MM.1S (cell line): ENCODE data around the gene COL18A1.

Experiments used
- DNase-seq: peaks from one replicate; pipeline ENCODE4 v3.0.0-alpha.2; 2015
- H2AFZ ChIP-seq: fragments of 300-600 bp; sonication (generic); 2 replicates; pipeline ENCODE4 v1.6.0; 2016; ENCODE audit warnings: antibody characterized with exemption, low read length
- H3F3A ChIP-seq: fragments of 300-600 bp; sonication (generic); 2 replicates; pipeline ENCODE4 v1.6.1; 2016; ENCODE audit warnings: mild to moderate bottlenecking, antibody characterized with exemption, low read length, moderate library complexity, mixed read lengths; ENCODE audit not compliant: insufficient read depth
- H3K27ac ChIP-seq: fragments of 300-600 bp; sonication (generic); 2 replicates; pipeline ENCODE4 v1.5.1; 2016; ENCODE audit warnings: mild to moderate bottlenecking, low read length
- H3K27me3 ChIP-seq: fragments of 300-600 bp; sonication (generic); replicated peaks from 2 replicates; pipeline ENCODE4 v1.6.0; 2016; ENCODE audit warnings: low read length; ENCODE audit not compliant: insufficient read depth
- H3K36me3 ChIP-seq: fragments of 300-600 bp; sonication (generic); replicated peaks from 2 replicates; pipeline ENCODE4 v1.6.1; 2016; ENCODE audit warnings: mild to moderate bottlenecking, low read length, mixed read lengths; ENCODE audit not compliant: insufficient read depth
- H3K4me1 ChIP-seq: fragments of 300-600 bp; sonication (generic); 2 replicates; pipeline ENCODE4 v1.6.1; 2016; ENCODE audit warnings: low read length, mixed read lengths
- H3K4me2 ChIP-seq: fragments of 300-600 bp; sonication (generic); 2 replicates; pipeline ENCODE4 v1.6.0; 2016; ENCODE audit warnings: low read depth, low read length
- H3K4me3 ChIP-seq: fragments of 300-600 bp; sonication (generic); 2 replicates; pipeline ENCODE4 v1.5.1; 2016; ENCODE audit warnings: low read length, mixed read lengths
- H3K79me2 ChIP-seq: fragments of 300-600 bp; sonication (generic); 2 replicates; pipeline ENCODE4 v1.6.1; 2016; ENCODE audit warnings: mixed run types, low read length, mixed read lengths
- H3K9ac ChIP-seq: fragments of 300-600 bp; sonication (generic); 2 replicates; pipeline ENCODE4 v1.6.1; 2016; ENCODE audit warnings: low read length, mixed read lengths
- H3K9me2 ChIP-seq: fragments of 300-600 bp; sonication (generic); replicated peaks from 2 replicates; pipeline ENCODE4 v1.6.1; 2016; ENCODE audit warnings: mild to moderate bottlenecking, low read length, mixed read lengths; ENCODE audit not compliant: insufficient read depth
- H3K9me3 ChIP-seq: fragments of 300-600 bp; sonication (generic); replicated peaks from 2 replicates; pipeline ENCODE4 v1.6.1; 2016; ENCODE audit warnings: mild to moderate bottlenecking, low read length, mixed read lengths; ENCODE audit not compliant: insufficient read depth
- H4K20me1 ChIP-seq: fragments of 300-600 bp; sonication (generic); 2 replicates; pipeline ENCODE4 v1.6.1; 2016; ENCODE audit warnings: mild to moderate bottlenecking, low read length, moderate library complexity, mixed read lengths; ENCODE audit not compliant: insufficient read depth
- EZH2 ChIP-seq: fragments of 300-600 bp; sonication (generic); optimal IDR thresholded peaks from 2 replicates; pipeline ENCODE3; 2017; ENCODE audit warnings: low read depth, mild to moderate bottlenecking, antibody characterized with exemption, low read length, mixed read lengths
- EZH2phosphoT487 ChIP-seq: fragments of 300-600 bp; sonication (generic); IDR thresholded peaks from 2 replicates; pipeline ENCODE4 v1.6.1; 2018; ENCODE audit warnings: antibody characterized with exemption, low read length
- TF ChIP-seq, protein P1 (sequence below): fragments of 300-600 bp; sonication (generic); IDR thresholded peaks from 2 replicates; pipeline ENCODE4 v1.5.1; 2016; ENCODE audit warnings: antibody characterized with exemption, low read length, mixed read lengths

COL18A1 gene

DNA sequence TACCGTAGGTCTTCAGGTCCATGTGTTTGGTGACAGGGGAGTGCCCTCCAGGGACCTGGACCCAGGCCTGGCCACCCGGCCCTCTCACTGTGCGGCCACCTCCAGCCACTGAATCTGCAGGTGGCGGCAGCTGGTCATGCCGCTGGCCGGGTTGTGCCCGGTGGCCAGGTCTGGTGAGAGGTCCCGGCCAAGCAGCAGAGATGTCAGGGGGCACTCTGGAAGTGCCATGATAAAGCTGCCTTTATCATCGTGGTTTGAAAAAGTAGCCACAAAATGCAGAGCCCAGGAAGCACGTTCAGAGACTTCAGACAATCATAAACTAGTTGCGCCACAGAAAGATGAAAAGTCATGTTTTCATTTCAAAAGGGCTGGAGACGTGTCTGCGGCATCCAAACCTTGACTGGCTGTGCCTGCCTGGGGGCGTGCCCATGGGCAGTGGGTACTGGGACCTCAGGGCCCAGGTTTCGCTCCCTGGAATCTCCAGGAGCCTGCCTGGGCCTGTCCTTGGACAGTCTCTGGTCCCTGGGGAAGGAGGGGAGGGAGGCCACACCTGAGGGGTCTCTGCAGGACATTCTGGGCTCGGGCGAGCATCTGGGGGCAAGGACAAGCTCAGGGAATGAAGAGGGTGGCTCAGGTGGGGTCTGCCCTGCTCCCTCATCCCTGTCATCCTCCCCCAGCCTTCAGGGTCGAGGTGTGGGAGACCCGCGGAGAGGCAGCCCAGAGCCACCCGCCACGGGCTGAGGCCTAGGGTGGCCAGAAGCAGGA, 44.9 kb downstream of the COL18A1 start:
- DNase-seq = no peak
- Histone ChIP-seq H3K4me2 (no peak overlapping the region), H3K27me3 (peaks cover 94% of the 10 kb centered on the region), H3K9me2 (no peaks in the 10 kb centered on the region), H3K4me3 (no peak overlapping the region), H3K27ac (no peak overlapping the region), H3K36me3 (no peaks in the 10 kb centered on the region), H3K9ac (no peak overlapping the region), H2AFZ (no peak overlapping the region), H3K79me2 (no peaks in the 10 kb centered on the region), H3K4me1 (no peaks in the 10 kb centered on the region), H3K9me3 (no peaks in the 10 kb centered on the region), H4K20me1 (no peaks in the 10 kb centered on the region), H3F3A (no peaks in the 10 kb centered on the region)
- TF ChIP-seq EZH2phosphoT487 (no peak), EZH2 (no peak)
- TF ChIP-seq, protein P1, sequence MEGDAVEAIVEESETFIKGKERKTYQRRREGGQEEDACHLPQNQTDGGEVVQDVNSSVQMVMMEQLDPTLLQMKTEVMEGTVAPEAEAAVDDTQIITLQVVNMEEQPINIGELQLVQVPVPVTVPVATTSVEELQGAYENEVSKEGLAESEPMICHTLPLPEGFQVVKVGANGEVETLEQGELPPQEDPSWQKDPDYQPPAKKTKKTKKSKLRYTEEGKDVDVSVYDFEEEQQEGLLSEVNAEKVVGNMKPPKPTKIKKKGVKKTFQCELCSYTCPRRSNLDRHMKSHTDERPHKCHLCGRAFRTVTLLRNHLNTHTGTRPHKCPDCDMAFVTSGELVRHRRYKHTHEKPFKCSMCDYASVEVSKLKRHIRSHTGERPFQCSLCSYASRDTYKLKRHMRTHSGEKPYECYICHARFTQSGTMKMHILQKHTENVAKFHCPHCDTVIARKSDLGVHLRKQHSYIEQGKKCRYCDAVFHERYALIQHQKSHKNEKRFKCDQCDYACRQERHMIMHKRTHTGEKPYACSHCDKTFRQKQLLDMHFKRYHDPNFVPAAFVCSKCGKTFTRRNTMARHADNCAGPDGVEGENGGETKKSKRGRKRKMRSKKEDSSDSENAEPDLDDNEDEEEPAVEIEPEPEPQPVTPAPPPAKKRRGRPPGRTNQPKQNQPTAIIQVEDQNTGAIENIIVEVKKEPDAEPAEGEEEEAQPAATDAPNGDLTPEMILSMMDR = no peak

DNA sequence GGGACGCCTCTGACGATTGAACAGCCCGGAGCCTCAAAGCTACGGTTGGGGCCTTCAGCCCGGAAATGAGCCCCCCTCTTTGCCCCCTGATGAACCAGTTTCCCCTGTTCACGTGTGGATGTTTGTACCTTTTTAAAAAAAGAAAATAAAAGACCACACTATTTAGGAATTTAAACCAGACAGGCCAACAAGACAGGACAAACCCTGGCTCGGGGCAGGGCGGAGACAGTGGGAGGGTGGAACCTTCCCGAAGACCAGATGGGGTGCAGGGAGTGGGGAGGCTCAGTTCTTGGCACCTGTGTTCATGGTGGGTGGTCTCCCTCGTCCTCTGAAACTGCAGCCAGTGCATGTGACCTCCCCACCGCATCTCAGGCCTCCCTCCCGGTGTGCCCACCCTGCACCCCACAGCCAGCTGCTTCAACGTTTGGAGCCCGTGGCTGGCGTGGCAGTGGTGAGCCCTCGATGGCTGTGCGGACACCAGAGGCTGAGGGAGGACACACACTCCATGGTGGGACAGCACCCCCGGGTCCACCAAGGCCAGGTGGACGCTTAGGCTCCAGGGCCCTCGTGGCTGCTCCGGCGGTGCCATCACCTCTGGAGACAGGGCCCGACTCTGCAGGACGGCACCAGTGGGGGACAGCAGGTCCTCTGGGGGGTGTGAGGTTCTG, 45.6 kb downstream of the COL18A1 start:
- peaks cover 94% of the 10 kb centered on the region for H3K27me3 ChIP-seq
- H3K9me2 ChIP-seq = no peaks in the 10 kb centered on the region
- no peaks in the 10 kb centered on the region for H4K20me1 ChIP-seq
- DNase-seq = no peak
- no peaks in the 10 kb centered on the region for H3K4me1 ChIP-seq
- H3K4me3 ChIP-seq = no peak overlapping the region
- no peaks in the 10 kb centered on the region for H3F3A ChIP-seq
- no peak overlapping the region for H3K9ac ChIP-seq
- no peak overlapping the region for H3K27ac ChIP-seq
- H3K79me2 ChIP-seq = no peaks in the 10 kb centered on the region
- H3K4me2 ChIP-seq = no peak overlapping the region
- H3K9me3 ChIP-seq = no peaks in the 10 kb centered on the region
- no peaks in the 10 kb centered on the region for H3K36me3 ChIP-seq
- TF ChIP-seq EZH2 = no peak
- TF ChIP-seq, protein P1 = no peak
- TF ChIP-seq EZH2phosphoT487 = no peak
- H2AFZ ChIP-seq = no peak overlapping the region

DNA sequence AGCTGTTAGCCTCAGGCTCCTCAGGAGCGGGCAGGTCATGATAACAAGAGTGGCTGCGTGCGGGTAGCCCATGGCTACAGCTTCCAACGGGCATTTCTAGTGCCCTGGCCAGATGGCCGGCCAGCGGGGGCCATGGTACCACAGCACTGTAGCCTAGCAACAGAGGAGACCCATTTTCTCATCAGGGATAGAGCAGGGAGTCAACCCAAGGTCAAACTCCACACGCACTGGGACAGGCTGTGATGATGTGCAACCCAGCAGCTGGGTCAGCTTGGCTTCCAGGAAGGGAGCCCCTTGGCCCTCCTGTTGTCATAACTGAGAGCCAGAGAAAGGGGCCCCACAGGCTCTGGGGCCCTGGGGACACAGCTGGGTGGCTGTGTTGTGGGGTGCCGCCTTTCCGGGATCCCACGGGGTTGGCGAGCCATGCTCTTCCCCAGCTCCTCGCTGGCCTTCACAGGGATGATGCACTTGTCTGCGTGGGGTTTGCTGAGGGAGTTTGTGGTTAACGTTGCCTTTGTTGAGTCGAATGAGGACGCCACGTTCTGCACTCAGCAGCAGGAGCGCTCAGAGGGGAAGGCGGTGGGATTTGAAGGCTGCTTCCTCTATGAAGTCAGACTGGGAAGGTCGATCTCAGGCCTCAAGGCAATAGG, 46.3 kb downstream of the COL18A1 start:
- no peak for DNase-seq
- Histone ChIP-seq H3K9ac (no peak overlapping the region), H3K4me1 (no peaks in the 10 kb centered on the region), H2AFZ (no peak overlapping the region), H3K79me2 (no peaks in the 10 kb centered on the region), H3K27me3 (peaks cover 94% of the 10 kb centered on the region), H3K4me3 (no peak overlapping the region), H3K4me2 (no peak overlapping the region), H3K9me3 (no peaks in the 10 kb centered on the region), H3K9me2 (no peaks in the 10 kb centered on the region), H3K36me3 (no peaks in the 10 kb centered on the region), H3F3A (no peaks in the 10 kb centered on the region), H3K27ac (no peak overlapping the region), H4K20me1 (no peaks in the 10 kb centered on the region)
- no peak for TF ChIP-seq EZH2phosphoT487
- TF ChIP-seq, protein P1 = no peak
- no peak for TF ChIP-seq EZH2
